ENCODE measurements around the gene RPTOR. TPM values are rescaled to one million over a fixed set of nuclear protein-coding genes. Genes with fewer than 3 reads are reported as not detected.
A peak's percentile ranks its signal among the peaks of the same experiment; 100 is the strongest.

Gene RPTOR, protein sequence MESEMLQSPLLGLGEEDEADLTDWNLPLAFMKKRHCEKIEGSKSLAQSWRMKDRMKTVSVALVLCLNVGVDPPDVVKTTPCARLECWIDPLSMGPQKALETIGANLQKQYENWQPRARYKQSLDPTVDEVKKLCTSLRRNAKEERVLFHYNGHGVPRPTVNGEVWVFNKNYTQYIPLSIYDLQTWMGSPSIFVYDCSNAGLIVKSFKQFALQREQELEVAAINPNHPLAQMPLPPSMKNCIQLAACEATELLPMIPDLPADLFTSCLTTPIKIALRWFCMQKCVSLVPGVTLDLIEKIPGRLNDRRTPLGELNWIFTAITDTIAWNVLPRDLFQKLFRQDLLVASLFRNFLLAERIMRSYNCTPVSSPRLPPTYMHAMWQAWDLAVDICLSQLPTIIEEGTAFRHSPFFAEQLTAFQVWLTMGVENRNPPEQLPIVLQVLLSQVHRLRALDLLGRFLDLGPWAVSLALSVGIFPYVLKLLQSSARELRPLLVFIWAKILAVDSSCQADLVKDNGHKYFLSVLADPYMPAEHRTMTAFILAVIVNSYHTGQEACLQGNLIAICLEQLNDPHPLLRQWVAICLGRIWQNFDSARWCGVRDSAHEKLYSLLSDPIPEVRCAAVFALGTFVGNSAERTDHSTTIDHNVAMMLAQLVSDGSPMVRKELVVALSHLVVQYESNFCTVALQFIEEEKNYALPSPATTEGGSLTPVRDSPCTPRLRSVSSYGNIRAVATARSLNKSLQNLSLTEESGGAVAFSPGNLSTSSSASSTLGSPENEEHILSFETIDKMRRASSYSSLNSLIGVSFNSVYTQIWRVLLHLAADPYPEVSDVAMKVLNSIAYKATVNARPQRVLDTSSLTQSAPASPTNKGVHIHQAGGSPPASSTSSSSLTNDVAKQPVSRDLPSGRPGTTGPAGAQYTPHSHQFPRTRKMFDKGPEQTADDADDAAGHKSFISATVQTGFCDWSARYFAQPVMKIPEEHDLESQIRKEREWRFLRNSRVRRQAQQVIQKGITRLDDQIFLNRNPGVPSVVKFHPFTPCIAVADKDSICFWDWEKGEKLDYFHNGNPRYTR (N-terminal part only)
- total RNA-seq, result 10 to 100 TPM; 34.1 to 65.8 (median 43.6) TPM

DNA sequence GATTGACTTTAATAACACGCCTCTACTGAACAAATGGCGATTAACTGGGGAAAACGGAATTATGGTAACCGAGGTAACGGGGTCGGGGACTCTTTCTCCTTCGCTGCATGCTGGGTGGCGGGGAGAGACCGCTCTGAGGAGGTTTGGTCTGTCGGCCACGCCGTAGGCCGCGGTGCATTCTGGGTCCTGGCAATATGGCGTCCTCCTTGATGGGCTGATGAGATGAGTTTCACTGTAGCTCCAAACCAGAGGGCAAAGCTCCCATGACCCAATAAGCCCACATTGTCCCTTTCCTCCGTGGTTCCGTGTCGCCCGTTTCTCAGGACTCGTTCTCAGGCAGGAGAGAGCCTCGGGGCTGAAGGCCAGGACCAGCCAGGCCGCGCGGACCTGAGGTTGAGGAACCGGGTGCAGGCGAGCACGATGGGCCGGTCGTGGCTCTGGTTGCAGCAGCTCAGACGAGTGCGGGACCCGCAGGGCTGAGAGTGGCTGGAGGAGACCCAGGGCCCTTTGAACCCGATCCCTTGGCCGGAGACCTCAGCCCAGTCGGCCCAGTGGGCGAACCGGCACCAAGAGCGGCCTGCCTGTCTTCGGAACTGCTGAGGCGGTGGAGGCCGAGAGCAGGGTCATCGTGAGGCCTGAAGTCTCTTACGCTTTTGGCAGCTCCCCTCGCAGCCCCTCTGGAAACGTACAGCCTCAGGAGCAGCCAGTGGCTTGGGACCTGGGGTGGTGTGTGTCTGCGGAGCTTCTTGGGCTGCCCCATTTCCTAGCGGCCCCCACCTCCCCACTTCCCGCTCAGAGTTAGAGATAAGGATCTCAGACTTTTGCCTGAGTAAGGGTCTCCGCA is at the start of gene RPTOR:
TSS of gene RPTOR (plus strand) at position 184 of the 844 bp plus-strand sequence. CDS start 792 bp downstream, outside the sequence.
- Histone ChIP-seq H3K9me3 (no peaks in the 10 kb centered on the region), H3K4me3 (peak within 1 kb of the TSS; percentile 68 to 99 (median 92)), H3K36me3 (no peaks in the 10 kb centered on the region), H3K27ac (replicated peaks in 1 of 4) (peak within 1 kb of the TSS; percentile 74 to 88 (median 80)), H3K4me1 (peaks cover 19 to 43% (median 34%) of the 10 kb centered on the region in 4 donors), H3K27me3 (peaks cover 0 to 33% (median 0%) of the 10 kb centered on the region in 4 donors)
- intact Hi-C loops (cut with DNase I), result loop anchor here (10.0 kb wide), 1 partner anchor 70 kb away; the partner anchor contains the start of gene NPTX1
- TF ChIP-seq, protein P1, sequence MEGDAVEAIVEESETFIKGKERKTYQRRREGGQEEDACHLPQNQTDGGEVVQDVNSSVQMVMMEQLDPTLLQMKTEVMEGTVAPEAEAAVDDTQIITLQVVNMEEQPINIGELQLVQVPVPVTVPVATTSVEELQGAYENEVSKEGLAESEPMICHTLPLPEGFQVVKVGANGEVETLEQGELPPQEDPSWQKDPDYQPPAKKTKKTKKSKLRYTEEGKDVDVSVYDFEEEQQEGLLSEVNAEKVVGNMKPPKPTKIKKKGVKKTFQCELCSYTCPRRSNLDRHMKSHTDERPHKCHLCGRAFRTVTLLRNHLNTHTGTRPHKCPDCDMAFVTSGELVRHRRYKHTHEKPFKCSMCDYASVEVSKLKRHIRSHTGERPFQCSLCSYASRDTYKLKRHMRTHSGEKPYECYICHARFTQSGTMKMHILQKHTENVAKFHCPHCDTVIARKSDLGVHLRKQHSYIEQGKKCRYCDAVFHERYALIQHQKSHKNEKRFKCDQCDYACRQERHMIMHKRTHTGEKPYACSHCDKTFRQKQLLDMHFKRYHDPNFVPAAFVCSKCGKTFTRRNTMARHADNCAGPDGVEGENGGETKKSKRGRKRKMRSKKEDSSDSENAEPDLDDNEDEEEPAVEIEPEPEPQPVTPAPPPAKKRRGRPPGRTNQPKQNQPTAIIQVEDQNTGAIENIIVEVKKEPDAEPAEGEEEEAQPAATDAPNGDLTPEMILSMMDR (IDR thresholded peaks at IDR 0.05), result peak in 1 of 3 experiments; percentile 24
- TF ChIP-seq EP300 (IDR thresholded peaks at IDR 0.05), result no peak
- no peak for TF ChIP-seq POLR2A (IDR thresholded peaks at IDR 0.05; ENCODE audit: low read depth)
- TF ChIP-seq POLR2AphosphoS5 (IDR thresholded peaks at IDR 0.05), result peak; percentile 85 to 96
- under 1% methylated on average over 38 of the region's 49 CpGs for WGBS
- DNase-seq (ENCODE audit: extremely low spot score), result peak; percentile 97

DNA sequence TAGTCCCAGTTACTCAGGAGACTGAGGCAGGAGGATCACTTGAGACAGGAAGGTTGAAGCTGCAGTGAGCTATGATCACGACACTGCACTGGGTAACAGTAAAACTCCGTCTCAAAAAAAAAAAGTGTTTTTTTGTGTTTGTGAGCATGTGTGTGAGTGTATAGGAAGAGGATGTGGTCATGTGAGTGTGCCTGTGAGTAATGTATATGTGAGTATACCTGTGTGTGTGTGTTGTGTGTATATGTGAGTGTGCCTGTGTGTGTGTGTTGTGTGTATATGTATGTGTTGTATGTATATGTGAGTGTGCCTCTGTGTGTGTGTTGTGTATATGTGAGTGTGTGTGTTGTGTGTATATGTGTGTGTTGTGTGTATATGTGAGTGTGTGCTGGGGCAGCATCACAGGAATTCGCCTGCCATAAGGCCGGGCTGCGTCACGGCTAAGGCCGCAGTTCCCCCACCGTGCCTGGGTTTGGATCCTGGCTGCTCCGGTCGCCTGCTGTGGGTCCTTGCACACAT is 46.9 kb upstream of the RPTOR start:
- intact Hi-C loops (cut with DNase I), result no loop called here
- Histone ChIP-seq H3K4me3 (no peak overlapping the region), H3K27ac (replicated peaks in 1 of 4) (no peak overlapping the region), H3K36me3 (no peaks in the 10 kb centered on the region), H3K9me3 (no peaks in the 10 kb centered on the region), H3K27me3 (peaks cover 0 to 31% (median 0%) of the 10 kb centered on the region in 4 donors), H3K4me1 (peaks cover 0 to 14% (median 14%) of the 10 kb centered on the region in 4 donors)
- TF ChIP-seq, protein P1 (IDR thresholded peaks at IDR 0.05), result no peak
- TF ChIP-seq POLR2A (IDR thresholded peaks at IDR 0.05; ENCODE audit: low read depth), result no peak
- TF ChIP-seq EP300 (IDR thresholded peaks at IDR 0.05), result no peak
- no peak for TF ChIP-seq POLR2AphosphoS5 (IDR thresholded peaks at IDR 0.05)
- WGBS, result 76% methylated on average over 6 of the region's 10 CpGs
- no peak for DNase-seq (ENCODE audit: extremely low spot score)

DNA sequence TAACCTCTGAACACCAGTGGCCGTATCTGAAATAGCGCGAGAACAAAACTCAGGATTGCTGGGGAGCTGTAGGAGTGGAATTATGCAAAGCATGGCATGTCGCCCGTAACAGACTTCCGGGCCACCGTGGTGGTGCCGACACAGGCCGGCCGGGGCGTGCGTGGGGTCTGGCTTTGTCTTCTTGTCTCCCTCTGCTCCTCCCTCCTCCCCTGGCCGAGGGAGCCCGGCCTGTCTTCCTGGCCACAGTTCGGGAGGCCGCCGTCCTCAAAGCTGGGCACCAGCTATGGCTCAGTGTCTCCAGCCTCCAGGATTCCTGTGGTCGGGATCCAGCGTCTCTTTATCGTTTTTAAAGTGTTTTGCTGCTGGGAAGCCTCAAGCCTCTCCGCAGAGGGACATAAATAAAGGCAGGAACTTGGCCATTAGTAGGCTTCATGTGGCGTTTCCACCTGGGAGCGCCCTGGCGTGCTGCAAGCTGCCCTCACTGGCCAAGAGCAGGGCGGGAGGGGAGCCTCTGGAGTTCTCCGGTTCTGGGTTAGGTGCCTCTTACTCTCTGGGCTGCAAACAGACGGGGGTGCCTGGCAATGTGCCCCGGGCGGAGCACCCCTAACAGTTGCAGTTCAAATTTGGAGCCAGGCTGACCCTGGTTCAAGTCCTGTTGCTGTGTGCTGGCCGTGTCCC is 46.3 kb upstream of the RPTOR start:
- intact Hi-C loops (cut with DNase I), result no loop called here
- DNase-seq (ENCODE audit: extremely low spot score), result no peak
- H3K36me3 ChIP-seq, result no peaks in the 10 kb centered on the region
- peaks cover 0 to 14% (median 14%) of the 10 kb centered on the region in 4 donors for H3K4me1 ChIP-seq
- no peak overlapping the region for H3K27ac ChIP-seq (replicated peaks in 1 of 4)
- 67% methylated on average over 15 of the region's 30 CpGs for WGBS
- H3K27me3 ChIP-seq, result peaks cover 0 to 30% (median 0%) of the 10 kb centered on the region in 4 donors
- H3K9me3 ChIP-seq, result no peaks in the 10 kb centered on the region
- TF ChIP-seq, protein P1 (IDR thresholded peaks at IDR 0.05), result no peak
- TF ChIP-seq EP300 (IDR thresholded peaks at IDR 0.05), result no peak
- TF ChIP-seq POLR2A (IDR thresholded peaks at IDR 0.05; ENCODE audit: low read depth), result no peak
- TF ChIP-seq POLR2AphosphoS5 (IDR thresholded peaks at IDR 0.05), result no peak
- peak overlapping the region in 3 of 4 donors; percentile 3 to 19 (median 7) for H3K4me3 ChIP-seq

Data from esophagus muscularis mucosa (tissue), 4 donors.